Osteocyte (in vitro differentiated cells): ENCODE measurements around the gene CDCA4. TPM values are rescaled to one million over a fixed set of nuclear protein-coding genes. Genes with fewer than 3 reads are reported as not detected.

Source experiments
- DNase-seq: peaks from one replicate; pipeline ENCODE4 v3.0.0; 2021; ENCODE audit warnings: mixed read lengths; ENCODE audit not compliant: unreplicated experiment; ENCODE audit errors: extremely low spot score
- H3K27ac Mint-ChIP-seq: one replicate; pipeline ENCODE4 v1.8.0; 2021; ENCODE audit warnings: mild to moderate bottlenecking, mixed read lengths; ENCODE audit not compliant: unreplicated experiment
- H3K27me3 Mint-ChIP-seq: one replicate; pipeline ENCODE4 v1.8.0; 2021; ENCODE audit warnings: mixed read lengths; ENCODE audit not compliant: unreplicated experiment
- H3K36me3 Mint-ChIP-seq: one replicate; pipeline ENCODE4 v1.8.0; 2021; ENCODE audit warnings: mixed read lengths; ENCODE audit not compliant: unreplicated experiment
- H3K4me1 Mint-ChIP-seq: one replicate; pipeline ENCODE4 v1.8.0; 2021; ENCODE audit warnings: mixed read lengths; ENCODE audit not compliant: unreplicated experiment
- H3K4me3 Mint-ChIP-seq: one replicate; pipeline ENCODE4 v1.8.0; 2021; ENCODE audit warnings: mild to moderate bottlenecking, moderate library complexity, mixed read lengths; ENCODE audit not compliant: unreplicated experiment
- H3K9me3 Mint-ChIP-seq: one replicate; pipeline ENCODE4 v1.8.0; 2021; ENCODE audit warnings: mixed read lengths; ENCODE audit not compliant: unreplicated experiment
- total RNA-seq: library from RNA; stranded (reverse); gene quantifications from 2 replicates; pipeline ENCODE4 v1.2.1, GENCODE V29; 2021
- TF ChIP-seq, protein P1 (sequence below): fragments of 200-600 bp; sonication (generic); IDR thresholded peaks from 2 replicates; pipeline ENCODE4 v1.5.0; 2021; ENCODE audit warnings: antibody characterized with exemption, mild to moderate bottlenecking, moderate library complexity

Gene CDCA4
- total RNA-seq, 1 donor from 2014 or later: 14.6 TPM

DNA sequence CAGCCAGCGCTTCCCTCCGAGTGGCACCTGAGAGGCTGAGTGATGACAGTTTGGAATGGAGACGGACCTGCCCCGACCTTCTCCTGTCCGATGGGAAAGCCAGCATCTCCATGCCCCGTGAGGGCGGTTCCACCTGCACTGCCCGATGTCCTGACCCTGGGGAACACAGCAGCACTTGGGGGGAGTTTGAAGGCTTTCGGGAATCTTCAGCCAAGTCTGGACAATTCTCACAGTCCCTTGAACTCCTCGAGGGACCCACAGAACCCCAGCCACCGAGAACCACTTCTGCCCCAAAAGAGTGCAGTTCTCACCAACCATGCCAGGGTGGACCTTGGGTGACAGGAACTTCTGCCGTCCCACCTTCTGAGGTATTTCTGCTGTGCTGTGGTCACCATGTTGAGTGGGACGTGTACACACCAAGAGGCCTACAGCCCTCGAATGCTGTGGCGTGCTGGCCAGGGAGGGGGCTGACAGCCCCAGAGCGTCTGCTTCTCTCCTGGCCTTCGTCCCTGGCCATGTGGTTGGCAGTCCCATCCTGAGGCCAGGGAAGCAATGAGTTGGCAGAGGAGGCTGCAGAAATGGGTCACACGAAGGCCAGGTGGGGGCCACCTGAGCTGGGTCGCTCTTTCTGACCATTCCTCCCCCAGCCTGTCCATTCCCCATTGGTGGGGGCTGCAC lies 34.3 kb downstream of the CDCA4 start:
- Mint-ChIP-seq H3K36me3 (no peaks in the 10 kb centered on the region), H3K27me3 (no peaks in the 10 kb centered on the region), H3K9me3 (no peaks in the 10 kb centered on the region), H3K4me1 (peaks cover 12% of the 10 kb centered on the region), H3K4me3 (peak overlapping the region; percentile 68), H3K27ac (peak overlapping the region; percentile 34)
- DNase-seq: no peak
- TF ChIP-seq, protein P1, sequence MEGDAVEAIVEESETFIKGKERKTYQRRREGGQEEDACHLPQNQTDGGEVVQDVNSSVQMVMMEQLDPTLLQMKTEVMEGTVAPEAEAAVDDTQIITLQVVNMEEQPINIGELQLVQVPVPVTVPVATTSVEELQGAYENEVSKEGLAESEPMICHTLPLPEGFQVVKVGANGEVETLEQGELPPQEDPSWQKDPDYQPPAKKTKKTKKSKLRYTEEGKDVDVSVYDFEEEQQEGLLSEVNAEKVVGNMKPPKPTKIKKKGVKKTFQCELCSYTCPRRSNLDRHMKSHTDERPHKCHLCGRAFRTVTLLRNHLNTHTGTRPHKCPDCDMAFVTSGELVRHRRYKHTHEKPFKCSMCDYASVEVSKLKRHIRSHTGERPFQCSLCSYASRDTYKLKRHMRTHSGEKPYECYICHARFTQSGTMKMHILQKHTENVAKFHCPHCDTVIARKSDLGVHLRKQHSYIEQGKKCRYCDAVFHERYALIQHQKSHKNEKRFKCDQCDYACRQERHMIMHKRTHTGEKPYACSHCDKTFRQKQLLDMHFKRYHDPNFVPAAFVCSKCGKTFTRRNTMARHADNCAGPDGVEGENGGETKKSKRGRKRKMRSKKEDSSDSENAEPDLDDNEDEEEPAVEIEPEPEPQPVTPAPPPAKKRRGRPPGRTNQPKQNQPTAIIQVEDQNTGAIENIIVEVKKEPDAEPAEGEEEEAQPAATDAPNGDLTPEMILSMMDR: no peak

DNA sequence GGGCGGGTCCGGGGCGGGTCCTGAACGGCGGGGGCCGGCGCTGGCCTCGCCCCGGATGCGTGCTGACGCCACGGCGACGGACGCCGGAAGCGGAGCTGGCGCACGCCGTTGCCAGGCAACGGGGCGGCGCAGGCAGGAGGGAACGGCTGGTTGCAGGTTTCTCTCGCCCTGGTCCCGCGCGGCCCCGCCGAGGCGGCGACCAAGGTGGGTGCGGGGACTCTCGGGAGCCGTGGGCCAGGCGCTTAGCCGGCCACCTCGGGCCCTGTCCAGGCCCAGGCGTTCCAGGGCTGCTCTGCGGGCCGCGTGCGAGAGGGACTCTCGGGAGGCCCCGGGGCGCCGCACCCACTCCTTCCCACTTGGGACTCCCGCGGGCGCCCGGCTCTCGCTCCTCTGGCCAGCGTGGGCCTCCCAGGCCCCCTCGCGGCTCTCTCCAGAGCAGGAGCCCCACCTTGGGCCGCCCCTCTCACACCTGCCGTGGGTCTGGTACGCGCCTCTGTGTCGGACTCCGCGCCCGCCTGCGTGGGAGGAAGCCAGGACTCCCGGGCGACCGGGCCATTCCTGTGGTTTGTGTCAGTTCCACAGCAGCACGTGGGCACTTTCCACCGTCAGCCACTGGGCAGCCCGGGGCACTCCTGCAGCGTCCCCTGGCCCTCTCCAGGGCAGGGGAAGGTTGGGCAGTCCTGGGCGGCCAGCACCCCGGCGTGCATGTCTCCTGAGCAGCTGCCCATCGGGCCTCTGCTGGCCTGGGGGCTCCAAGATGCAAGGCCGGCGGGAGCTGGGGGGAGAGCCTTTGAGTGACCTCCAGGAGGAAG lies 35.0 kb downstream of the CDCA4 start, which contains the start of gene CLBA1:
Gene CLBA1 (plus strand): TSS at position 114 of the 812 bp plus-strand sequence. CDS start 644 bp downstream, at position 758.
- TF ChIP-seq, protein P1: no peak
- H3K4me1 Mint-ChIP-seq: peaks cover 12% of the 10 kb centered on the region
- H3K36me3 Mint-ChIP-seq: no peaks in the 10 kb centered on the region
- peak within 1 kb of the TSS; percentile 34 for H3K27ac Mint-ChIP-seq
- H3K27me3 Mint-ChIP-seq: no peaks in the 10 kb centered on the region
- H3K9me3 Mint-ChIP-seq: no peaks in the 10 kb centered on the region
- DNase-seq: peak; percentile 96
- peak within 1 kb of the TSS; percentile 68 for H3K4me3 Mint-ChIP-seq

DNA sequence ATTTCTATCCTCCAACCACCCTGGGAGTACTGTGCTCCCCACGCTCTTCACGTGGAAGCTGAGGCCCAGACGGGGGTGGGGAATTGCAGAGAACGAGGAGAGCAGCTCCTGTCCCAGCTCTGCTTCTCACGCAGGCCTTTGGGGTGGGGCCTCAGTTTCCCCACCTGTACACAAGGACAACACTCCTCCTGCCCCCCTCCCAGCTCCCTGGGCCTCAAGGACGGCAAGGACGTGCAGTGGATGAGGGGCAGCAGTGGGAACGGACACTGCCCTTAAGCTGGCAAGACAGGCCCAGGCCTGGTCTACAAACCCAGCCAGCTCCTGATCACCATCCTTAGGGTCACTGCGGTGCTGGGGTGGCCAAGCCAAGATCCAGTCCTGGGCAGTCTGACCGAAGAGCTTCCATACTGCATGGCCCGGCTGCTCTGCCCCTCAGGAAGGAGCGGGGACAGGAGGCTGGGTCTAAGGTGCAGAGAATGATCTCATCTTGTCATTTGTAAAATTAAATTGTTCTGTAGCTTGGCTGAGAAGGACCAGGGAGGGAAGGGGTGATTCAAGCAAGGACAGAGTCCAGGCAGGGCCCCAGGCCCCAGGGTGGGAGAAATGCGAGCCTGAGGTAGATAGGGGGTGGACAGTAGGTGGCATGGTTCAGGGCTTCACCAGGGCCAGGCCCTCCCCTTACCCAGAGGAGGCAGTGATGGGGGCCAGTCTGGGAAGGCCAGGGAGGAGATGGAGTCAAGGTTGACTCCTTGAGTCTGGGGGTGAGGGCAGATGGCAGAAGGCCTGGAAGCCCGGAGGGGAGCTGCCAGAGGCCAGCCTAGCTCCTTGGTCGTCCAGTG lies 36.6 kb downstream of the CDCA4 start:
- TF ChIP-seq, protein P1: no peak
- DNase-seq: no peak
- Mint-ChIP-seq H3K4me1 (peaks cover 12% of the 10 kb centered on the region), H3K4me3 (peak overlapping the region; percentile 64), H3K36me3 (no peaks in the 10 kb centered on the region), H3K27me3 (no peaks in the 10 kb centered on the region), H3K9me3 (no peaks in the 10 kb centered on the region), H3K27ac (peak overlapping the region; percentile 10)

DNA sequence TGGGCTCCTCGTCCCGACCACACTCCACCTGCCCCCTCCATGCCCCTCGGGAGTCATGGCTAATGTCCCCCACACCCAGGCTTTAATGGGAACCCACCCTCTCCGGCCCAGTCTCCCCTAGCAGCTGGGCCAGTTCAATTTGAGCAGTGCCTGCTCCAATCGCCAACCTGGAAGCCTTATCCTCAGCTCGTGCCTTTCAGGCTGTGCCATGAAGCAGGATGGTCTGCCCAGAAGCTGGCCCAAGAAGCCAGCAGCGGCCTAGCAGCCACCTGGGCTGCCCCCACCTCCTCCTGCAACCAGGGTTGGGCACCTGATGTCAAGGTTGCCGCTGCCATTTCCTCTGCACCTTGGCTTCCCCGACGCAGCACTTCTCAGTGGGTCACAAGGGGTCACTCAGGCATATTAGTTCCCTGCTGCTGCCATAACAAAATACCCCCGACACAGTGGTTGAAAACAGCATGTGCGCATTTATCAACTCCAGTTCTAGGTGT lies 37.6 kb downstream of the CDCA4 start:
- Mint-ChIP-seq H3K36me3 (no peaks in the 10 kb centered on the region), H3K4me3 (no peak overlapping the region), H3K9me3 (no peaks in the 10 kb centered on the region), H3K27me3 (no peaks in the 10 kb centered on the region), H3K27ac (no peak overlapping the region), H3K4me1 (peaks cover 15% of the 10 kb centered on the region)
- TF ChIP-seq, protein P1: no peak
- no peak for DNase-seq
